Natural killer cell treated with Interleukin-12 subunit alpha and Interleukin-12 subunit beta and Interleukin-15 and Interleukin-18, amount 100 ng/mL, for 72 hours (primary cell): ENCODE data around the gene TMEM134. TPM values are rescaled to one million over a fixed set of nuclear protein-coding genes. Genes with fewer than 3 reads are reported as not detected.
A peak's percentile ranks its signal among the peaks of the same experiment; 100 is the strongest.

Experiments used
- ATAC-seq, 2 donors: fragments of 150-1000 bp; cut with Tn5 transposase in 1 of 2; sonication (Bioruptor Pico), chemical (Tn5 transposase) in 1 of 2; 2 replicates each; pipeline ENCODE4 v1.10.0; 2021
- DNase-seq: peaks from one replicate; pipeline ENCODE4 v3.0.0; 2022; ENCODE audit warnings: low spot score
- H3K27ac Mint-ChIP-seq, 2 donors: 1 replicate in 1 of 2; 2 replicates in 1 of 2; pipeline ENCODE4 v1.8.0; 2022; ENCODE audit warnings: mixed read lengths in 2 of 2, mild to moderate bottlenecking in 1 of 2, moderate library complexity in 1 of 2
- H3K27me3 Mint-ChIP-seq, 2 donors: 1 replicate in 1 of 2; 2 replicates in 1 of 2; pipeline ENCODE4 v1.8.0; 2022; ENCODE audit warnings: mixed read lengths in 2 of 2
- H3K36me3 Mint-ChIP-seq: one replicate; pipeline ENCODE4 v1.8.0; 2022; ENCODE audit warnings: mixed read lengths
- H3K4me1 Mint-ChIP-seq, 2 donors: 1 replicate in 1 of 2; 2 replicates in 1 of 2; pipeline ENCODE4 v1.8.0; 2022; ENCODE audit warnings: low read depth in 2 of 2, mixed read lengths in 2 of 2, mild to moderate bottlenecking in 1 of 2
- H3K4me3 Mint-ChIP-seq: one replicate; pipeline ENCODE4 v1.8.0; 2022; ENCODE audit warnings: mixed read lengths
- H3K9me3 Mint-ChIP-seq: 2 replicates; pipeline ENCODE4 v1.8.0; 2022; ENCODE audit warnings: mixed read lengths
- total RNA-seq, 2 donors: library from RNA; stranded (reverse); gene quantifications; one replicate each; pipeline ENCODE4 v1.2.3, GENCODE V29; 2022

Gene TMEM134
- total RNA-seq, 2 donors from 2014 or later, result 30.7 to 39.1 TPM

- peak; percentile 44 for DNase-seq
- peaks cover under 1 to 6% of the 10 kb centered on the region in 2 donors for H3K4me1 Mint-ChIP-seq
- no peaks in the 10 kb centered on the region for H3K9me3 Mint-ChIP-seq
- no peaks in the 10 kb centered on the region for H3K27me3 Mint-ChIP-seq
- no peak for ATAC-seq
- H3K36me3 Mint-ChIP-seq, result no peaks in the 10 kb centered on the region
- H3K4me3 Mint-ChIP-seq, result no peak overlapping the region
- H3K27ac Mint-ChIP-seq, result peak overlapping the region in 1 of 2 donors; percentile 33
Measured at GRCh38 chr11:67495234-67496005, 26.4 kb upstream of the TMEM134 start.

DNA sequence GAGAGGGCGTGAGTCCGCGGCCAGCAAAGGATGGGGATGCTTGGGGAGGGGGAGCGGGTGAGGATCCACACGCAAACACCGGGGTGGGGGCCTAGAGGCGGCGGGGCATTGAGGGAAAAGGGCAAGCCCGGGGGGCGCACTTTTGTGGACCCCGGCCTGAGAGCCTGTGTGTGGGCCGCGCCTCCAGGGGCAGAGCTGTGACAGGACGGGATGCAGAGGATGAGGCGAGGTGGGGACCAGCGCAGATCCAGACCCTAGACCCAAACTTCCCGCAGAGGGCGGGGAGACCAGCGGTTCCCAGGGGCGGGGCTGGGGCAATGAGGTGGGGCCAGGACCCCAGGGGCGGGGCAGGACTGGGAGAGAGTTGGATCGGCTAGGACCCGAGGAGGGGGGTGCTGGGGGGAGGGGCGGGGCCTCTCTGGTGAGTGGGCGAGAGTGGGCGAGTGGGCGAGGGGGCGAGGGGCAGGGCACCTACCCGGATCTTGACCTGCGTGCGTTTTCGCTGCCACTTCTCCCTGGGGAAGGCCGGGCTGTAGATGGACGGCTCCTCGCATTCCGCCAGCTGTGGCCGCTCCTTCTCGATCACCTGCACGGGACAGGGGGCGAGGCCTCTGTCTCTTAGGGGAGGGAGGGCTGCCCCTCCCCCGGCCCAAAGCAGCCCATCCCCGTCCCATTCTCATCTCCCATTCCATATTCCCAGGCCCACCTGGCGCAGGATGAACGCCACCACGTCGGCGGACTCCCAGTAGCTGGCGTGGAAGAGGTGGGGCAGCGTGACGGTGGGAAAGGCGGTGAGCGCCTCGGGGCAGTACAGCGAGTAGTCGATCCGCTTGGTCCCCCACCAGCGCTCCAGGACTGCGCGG is 25.6 kb upstream of the TMEM134 start:
- Mint-ChIP-seq H3K4me1 (peaks cover 4 to 8% of the 10 kb centered on the region in 2 donors), H3K36me3 (no peaks in the 10 kb centered on the region), H3K27me3 (no peaks in the 10 kb centered on the region), H3K27ac (no peak overlapping the region), H3K9me3 (no peaks in the 10 kb centered on the region), H3K4me3 (no peak overlapping the region)
- DNase-seq, result no peak
- no peak for ATAC-seq

DNA sequence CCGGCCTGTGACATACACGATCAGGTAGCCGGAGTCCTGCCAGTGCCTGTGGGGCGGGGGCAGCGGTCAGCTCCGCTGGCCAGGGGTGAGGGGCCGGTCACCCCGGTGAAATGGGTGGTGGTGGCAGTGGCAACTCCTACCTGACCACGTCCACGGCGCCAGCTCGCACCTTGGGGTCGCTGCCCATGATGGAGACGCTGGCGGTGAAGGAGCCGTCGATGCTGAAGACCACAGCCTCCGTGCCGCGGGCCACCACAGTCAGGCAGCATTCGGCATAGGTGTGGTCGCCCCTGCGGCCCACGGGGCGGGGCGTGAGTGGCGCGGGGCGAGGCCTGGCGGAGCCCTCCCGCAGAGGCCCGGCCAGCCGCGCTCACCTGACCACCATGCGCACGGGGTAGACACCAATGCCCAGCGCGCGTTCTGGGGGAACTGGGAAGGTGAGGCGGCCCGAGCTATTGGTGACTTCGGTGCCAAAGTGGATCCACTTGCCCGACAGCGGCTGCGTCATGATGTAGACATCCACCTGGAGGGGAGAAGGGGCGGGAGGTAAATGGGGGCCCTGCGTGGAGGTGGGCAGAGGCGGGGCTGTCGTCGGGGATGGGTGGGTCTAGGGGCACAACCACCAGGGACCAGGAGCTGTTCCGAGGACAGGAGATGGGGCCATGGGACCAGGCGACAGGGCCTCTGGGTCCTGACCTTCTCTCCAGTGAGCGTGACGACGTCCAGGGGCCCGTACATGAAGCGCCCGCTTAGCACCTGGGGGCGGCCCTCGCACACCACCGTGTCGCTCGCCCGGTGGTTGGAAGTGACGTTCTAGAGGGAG is 24.7 kb upstream of the TMEM134 start:
- ATAC-seq (no peak), DNase-seq (no peak)
- H3K9me3 Mint-ChIP-seq, result no peaks in the 10 kb centered on the region
- H3K4me1 Mint-ChIP-seq, result peaks cover 7 to 9% of the 10 kb centered on the region in 2 donors
- H3K36me3 Mint-ChIP-seq, result no peaks in the 10 kb centered on the region
- no peak overlapping the region for H3K4me3 Mint-ChIP-seq
- no peak overlapping the region for H3K27ac Mint-ChIP-seq
- H3K27me3 Mint-ChIP-seq, result no peaks in the 10 kb centered on the region

DNA sequence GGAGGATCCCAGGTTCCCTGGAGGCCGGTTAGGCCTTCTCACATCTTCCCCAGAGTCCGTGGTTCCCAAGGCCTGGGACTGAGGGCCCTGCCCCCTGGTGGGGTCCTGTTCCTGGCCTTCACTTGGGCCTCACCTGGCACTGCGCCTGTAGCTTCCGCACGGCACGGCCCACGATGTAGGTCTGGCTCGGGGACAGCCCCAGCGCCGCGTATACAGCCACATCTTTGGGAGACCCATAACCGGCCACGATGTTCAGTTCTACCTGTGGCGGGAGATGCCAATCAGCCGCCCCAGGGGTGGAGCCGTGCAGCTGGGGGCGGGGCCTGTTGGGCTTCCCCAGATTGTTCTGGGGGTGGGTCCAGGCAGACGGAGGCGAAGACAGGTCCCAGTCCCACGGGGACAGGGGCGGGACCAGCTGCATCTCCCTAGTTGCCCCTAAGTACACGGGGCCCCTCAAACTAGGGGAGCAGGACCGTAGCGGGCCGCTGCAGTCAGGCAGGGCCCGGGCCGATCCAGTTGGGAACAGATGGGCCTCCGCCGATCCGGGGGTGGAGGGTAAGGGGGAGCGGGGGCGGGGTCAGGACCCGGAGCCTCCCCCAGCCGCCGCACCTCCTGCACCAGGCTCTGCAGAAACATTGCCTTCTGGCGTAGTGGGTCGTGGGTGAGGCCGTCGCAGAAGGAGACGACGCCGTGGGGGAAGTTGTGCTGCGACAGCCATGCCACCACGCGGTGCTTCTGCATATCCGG is 23.9 kb upstream of the TMEM134 start:
- Mint-ChIP-seq H3K9me3 (no peaks in the 10 kb centered on the region), H3K27ac (no peak overlapping the region), H3K4me3 (no peak overlapping the region), H3K36me3 (no peaks in the 10 kb centered on the region), H3K27me3 (no peaks in the 10 kb centered on the region), H3K4me1 (peaks cover 13 to 14% of the 10 kb centered on the region in 2 donors)
- DNase-seq (no peak), ATAC-seq (no peak)

GRCh38 chr11:67492069-67492727 is 23.1 kb upstream of the TMEM134 start:
- Mint-ChIP-seq H3K4me3 (no peak overlapping the region), H3K27me3 (no peaks in the 10 kb centered on the region), H3K27ac (no peak overlapping the region), H3K36me3 (peaks cover 7% of the 10 kb centered on the region), H3K4me1 (peaks cover 21 to 22% of the 10 kb centered on the region in 2 donors), H3K9me3 (no peaks in the 10 kb centered on the region)
- ATAC-seq, result no peak
- no peak for DNase-seq

DNA sequence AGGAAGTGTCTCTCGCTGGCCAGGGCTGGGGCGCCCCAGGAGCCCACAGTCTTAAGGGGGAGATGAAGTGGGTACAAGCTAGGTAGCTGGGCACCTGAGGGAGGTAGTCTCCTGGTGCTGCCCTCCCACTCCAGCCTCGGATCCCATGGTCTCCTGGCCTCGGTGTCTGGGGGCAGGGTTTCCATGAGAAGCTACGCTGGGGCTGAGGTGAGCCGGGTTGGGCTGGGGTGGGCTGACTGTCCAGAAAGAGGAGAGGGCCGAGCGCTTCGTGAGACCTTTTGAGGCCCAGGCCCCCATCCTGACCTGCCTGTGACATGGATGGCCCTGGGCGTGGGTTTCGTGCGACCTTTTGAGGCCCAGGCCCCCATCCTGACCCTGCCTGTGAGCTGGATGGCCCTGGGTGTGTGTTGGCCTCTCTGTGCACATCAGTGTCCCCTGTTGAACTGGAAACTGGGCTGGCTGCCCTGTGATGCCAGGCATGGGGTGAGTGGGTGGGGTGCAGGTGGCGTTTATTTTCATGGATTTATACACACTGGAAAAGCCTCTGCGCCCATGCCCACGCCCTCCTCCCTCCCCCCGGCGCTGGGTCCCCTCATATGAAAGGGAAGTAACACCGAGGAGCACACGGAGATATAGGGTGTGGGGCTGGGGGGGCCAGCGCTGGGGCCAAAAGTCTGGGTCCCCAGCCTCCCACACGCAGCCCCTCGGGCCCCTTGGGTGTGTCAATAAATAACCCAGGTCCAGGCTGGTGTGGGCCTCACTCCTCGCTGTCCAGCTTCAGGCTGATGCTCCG is 22.4 kb upstream of the TMEM134 start:
- Mint-ChIP-seq H3K4me1 (peaks cover 25 to 28% of the 10 kb centered on the region in 2 donors), H3K9me3 (no peaks in the 10 kb centered on the region), H3K27ac (no peak overlapping the region), H3K27me3 (no peaks in the 10 kb centered on the region), H3K36me3 (peaks cover 7% of the 10 kb centered on the region), H3K4me3 (no peak overlapping the region)
- DNase-seq, result no peak
- no peak for ATAC-seq

GRCh38 chr11:67490727-67491065 is 21.6 kb upstream of the TMEM134 start:
- Mint-ChIP-seq H3K27ac (no peak overlapping the region), H3K27me3 (no peaks in the 10 kb centered on the region), H3K9me3 (no peaks in the 10 kb centered on the region), H3K36me3 (peaks cover 7% of the 10 kb centered on the region), H3K4me1 (peaks cover 33 to 35% of the 10 kb centered on the region in 2 donors), H3K4me3 (no peak overlapping the region)
- DNase-seq, result peak; percentile 46
- no peak for ATAC-seq

- peaks cover 36 to 37% of the 10 kb centered on the region in 2 donors for H3K4me1 Mint-ChIP-seq
- H3K27me3 Mint-ChIP-seq, result no peaks in the 10 kb centered on the region
- DNase-seq, result no peak
- H3K9me3 Mint-ChIP-seq, result no peaks in the 10 kb centered on the region
- peak overlapping the region in 1 of 2 donors; percentile 39 for H3K27ac Mint-ChIP-seq
- H3K4me3 Mint-ChIP-seq, result peak overlapping the region; percentile 52
- ATAC-seq, result no peak
- H3K36me3 Mint-ChIP-seq, result peaks cover 7% of the 10 kb centered on the region
Measured at GRCh38 chr11:67489885-67490726, 21.1 kb upstream of the TMEM134 start.

- Mint-ChIP-seq H3K27me3 (no peaks in the 10 kb centered on the region), H3K27ac (peak overlapping the region; percentile 39 to 94), H3K4me3 (peak overlapping the region; percentile 52), H3K9me3 (no peaks in the 10 kb centered on the region), H3K36me3 (peaks cover 7% of the 10 kb centered on the region), H3K4me1 (peaks cover 44 to 45% of the 10 kb centered on the region in 2 donors)
- DNase-seq (no peak), ATAC-seq (no peak)
Measured at GRCh38 chr11:67489203-67489884, 20.3 kb upstream of the TMEM134 start.

- Mint-ChIP-seq H3K9me3 (no peaks in the 10 kb centered on the region), H3K36me3 (peaks cover 7% of the 10 kb centered on the region), H3K4me1 (peaks cover 63 to 64% of the 10 kb centered on the region in 2 donors), H3K4me3 (peak overlapping the region; percentile 77), H3K27ac (peak overlapping the region; percentile 94 to 96), H3K27me3 (no peaks in the 10 kb centered on the region)
- peak; percentile 65 for DNase-seq
- no peak for ATAC-seq
Measured at GRCh38 chr11:67486481-67487195, 17.6 kb upstream of the TMEM134 start.
